LNCAP (cell line): ENCODE data around the gene ACTA2.

Experiments
- TF ChIP-seq, protein P1 (sequence below): fragments of 450-650 bp; IDR thresholded peaks from 2 replicates; pipeline ENCODE4 v1.5.1; 2017; ENCODE audit warnings: mild to moderate bottlenecking

ACTA2 gene

DNA sequence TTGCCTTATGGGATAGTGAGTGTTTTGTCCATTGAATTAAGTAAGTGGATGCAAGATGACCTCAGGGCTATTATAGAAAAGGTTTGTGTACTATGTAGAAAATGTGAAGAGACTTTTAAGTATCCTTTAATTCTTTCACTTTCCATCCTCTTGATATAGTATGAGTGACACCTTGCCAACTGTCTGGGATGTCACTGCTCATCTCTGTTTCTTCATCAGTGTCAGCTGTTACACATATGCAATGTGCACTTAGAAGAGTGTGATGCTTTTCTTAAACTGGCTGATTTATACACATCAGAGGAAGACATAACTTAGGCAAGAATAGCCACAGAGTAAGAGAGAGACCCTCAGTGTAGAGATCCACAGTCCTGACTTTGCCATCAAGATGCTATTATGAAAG is 8.7 kb upstream of the ACTA2 start:
- TF ChIP-seq, protein P1, sequence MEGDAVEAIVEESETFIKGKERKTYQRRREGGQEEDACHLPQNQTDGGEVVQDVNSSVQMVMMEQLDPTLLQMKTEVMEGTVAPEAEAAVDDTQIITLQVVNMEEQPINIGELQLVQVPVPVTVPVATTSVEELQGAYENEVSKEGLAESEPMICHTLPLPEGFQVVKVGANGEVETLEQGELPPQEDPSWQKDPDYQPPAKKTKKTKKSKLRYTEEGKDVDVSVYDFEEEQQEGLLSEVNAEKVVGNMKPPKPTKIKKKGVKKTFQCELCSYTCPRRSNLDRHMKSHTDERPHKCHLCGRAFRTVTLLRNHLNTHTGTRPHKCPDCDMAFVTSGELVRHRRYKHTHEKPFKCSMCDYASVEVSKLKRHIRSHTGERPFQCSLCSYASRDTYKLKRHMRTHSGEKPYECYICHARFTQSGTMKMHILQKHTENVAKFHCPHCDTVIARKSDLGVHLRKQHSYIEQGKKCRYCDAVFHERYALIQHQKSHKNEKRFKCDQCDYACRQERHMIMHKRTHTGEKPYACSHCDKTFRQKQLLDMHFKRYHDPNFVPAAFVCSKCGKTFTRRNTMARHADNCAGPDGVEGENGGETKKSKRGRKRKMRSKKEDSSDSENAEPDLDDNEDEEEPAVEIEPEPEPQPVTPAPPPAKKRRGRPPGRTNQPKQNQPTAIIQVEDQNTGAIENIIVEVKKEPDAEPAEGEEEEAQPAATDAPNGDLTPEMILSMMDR = no peak

DNA sequence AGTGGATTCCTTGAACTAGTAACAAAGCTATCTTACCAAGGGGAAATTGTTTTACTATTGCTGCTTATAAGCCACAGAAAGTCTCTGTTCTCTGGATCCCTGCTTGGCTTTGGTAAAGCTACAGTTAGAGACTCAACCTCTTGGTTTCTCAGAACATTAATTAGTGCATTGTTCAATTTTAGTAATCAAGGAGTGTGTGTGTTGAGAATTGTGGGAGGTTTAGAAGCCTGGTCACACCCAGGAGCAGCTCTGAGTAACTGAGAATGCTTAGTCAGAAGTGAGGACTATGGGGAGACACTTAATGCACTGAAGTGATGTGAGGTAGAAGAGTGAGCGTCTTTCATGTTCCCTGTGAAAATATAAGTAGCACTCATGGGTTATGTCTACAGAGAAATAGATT is 8.2 kb upstream of the ACTA2 start:
- TF ChIP-seq, protein P1 = no peak

DNA sequence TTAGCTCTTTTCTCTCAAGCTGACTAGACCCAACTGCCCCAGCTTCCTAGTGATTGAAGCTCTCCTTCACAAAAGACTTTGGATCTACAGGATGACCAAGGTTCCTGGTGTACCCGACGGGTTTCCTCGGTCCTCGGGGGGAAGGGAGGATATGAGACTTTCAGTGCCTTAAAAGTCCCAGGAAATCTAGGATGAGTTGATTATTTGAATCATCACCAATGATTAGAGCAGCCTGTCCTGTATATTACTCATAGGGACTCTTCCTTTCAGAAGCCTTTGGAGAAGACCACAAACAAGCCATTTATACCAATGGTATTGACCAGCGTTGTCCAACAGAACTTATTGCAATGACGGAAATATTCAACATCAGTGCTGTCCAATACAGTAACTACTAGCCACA is 6.1 kb upstream of the ACTA2 start:
- TF ChIP-seq, protein P1 = no peak

DNA sequence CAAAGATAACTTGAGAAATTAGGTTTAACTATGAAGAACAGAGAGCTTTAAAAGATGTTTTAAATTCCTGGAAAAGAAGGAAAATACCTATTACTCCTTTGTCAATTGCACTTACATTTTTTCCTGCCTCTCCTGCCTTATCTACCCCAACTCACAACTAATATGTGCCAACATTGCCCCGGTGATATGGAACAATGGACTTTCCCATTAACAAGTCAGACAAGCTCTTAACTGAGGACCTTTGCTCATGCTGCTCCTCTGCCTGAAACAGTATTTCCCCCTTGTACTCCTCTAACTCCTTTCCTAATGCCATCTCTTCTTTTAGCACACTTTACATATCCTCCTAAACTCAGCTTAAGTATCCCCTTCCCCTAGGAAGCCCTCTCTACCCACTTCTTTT is 4.8 kb upstream of the ACTA2 start:
- TF ChIP-seq, protein P1 = no peak

DNA sequence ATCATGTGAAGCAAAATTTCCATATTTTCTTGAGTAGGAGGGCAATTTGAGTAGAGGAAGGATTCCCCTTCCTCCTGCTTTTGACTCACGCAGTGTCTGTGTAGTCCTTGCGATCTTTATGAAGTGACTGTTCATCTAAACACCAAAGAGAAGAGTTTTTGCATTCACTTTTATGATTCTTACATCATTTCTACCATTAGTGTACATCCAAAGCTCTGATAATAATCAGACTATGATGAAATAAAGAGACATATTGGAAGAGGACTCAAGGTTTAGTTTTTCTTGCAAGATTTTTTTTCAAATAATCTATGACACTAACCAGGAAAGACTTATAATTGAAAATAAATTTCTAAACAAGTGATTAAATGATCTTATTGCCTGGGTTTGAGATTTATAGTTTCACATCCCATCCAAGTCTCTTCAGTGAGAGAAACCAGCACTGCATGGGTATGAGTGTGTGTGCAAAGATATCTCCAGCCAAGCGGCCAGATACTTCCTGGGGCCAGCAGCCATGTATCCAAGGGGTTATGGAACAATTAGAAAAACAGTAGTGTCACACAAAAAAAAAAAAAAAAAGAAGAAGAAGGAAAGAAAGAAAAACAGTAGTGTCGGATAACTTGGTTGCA is 2.0 kb upstream of the ACTA2 start:
- TF ChIP-seq, protein P1 = no peak

DNA sequence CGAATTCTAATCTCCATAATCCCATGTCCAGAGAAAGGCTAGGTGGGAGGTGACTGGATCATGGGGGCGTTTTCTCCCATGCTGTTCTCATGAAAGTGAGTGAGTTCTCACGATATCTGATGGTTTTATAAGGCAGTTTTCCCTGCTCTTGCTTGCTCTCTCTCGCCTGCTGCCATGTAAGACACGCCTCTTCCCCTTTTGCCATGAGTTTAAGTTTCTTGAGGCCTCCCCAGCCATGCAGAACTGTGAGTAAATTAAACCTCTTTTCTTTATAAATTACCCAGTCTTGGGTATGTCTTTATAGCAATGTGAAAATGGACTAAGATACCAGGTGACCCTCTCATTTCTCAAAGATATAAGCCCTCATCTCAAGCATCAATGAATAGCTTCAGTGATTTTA is 1.1 kb upstream of the ACTA2 start:
- TF ChIP-seq, protein P1 = no peak

DNA sequence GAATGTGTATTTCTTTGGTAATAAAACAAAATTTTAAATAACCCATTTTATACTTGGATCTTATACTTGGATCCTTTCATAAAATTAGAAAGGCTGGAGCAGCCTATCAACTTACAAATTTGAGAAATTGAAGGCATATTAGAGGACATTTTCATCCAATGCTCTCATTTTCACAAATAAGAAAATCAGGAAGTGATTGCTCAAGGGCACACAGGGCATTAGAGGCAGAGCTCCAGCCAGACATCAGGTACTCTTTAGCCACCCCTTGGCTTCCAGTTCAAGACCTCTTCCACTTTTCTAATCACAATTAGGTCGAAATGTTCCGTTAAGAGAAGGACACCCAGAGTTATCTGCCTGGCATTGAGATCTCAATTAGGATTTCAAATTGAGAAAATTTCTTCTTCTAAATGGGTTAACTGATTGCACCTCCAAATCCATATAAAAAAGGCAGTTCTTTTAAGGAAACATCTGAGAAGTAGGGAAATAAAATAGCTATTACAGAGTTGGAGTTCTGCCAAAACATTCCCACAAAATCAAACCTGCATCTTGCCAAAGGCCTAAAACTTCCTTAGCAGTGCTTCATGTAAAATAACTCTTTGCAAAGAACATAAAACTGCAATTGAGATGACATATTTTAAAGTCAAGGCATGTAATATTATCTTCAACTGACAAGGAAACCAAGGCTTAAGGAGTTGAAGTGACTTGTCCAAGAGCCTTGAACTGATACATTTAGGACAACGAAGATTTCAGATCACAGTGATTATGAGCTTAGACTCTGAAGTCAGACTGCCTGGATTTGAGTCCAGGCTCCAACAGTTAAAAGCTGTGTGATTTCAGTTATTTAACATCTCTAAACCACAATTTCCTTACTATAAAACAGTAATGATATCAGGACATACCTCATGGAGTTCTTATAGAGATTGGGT is 2.4 kb downstream of the ACTA2 start:
- TF ChIP-seq, protein P1 = no peak
